Endodermal cell (in vitro differentiated cells): Measurements from ENCODE around the gene TM9SF3. TPM values are rescaled to one million over a fixed set of nuclear protein-coding genes. Genes with fewer than 3 reads are reported as not detected.

Source experiments
- DNase-seq: peaks from one replicate; pipeline ENCODE4 v3.0.0-alpha.2; 2017
- H3K27ac ChIP-seq: 2 replicates; pipeline ENCODE4 v1.5.1; 2013; ENCODE audit warnings: mild to moderate bottlenecking, low read depth, low read length, moderate library complexity
- H3K27me3 ChIP-seq: 2 replicates; pipeline ENCODE4 v1.6.1; 2013; ENCODE audit warnings: mild to moderate bottlenecking, low read length, moderate library complexity; ENCODE audit not compliant: insufficient read depth, control insufficient read depth, poor library complexity, severe bottlenecking
- H3K36me3 ChIP-seq: 2 replicates; pipeline ENCODE4 v1.7.0; 2013; ENCODE audit warnings: mild to moderate bottlenecking, low read length, moderate library complexity; ENCODE audit not compliant: control insufficient read depth, insufficient read depth
- H3K4me1 ChIP-seq: one replicate; pipeline ENCODE4 v1.7.0; 2013; ENCODE audit warnings: low read length; ENCODE audit not compliant: control insufficient read depth, insufficient read depth
- H3K4me3 ChIP-seq: 2 replicates; pipeline ENCODE4 v1.5.1; 2013; ENCODE audit warnings: mild to moderate bottlenecking, low read length, moderate library complexity
- H3K9ac ChIP-seq: 2 replicates; pipeline ENCODE4 v1.6.1; 2013; ENCODE audit warnings: mild to moderate bottlenecking, low read length, moderate library complexity; ENCODE audit not compliant: poor library complexity, severe bottlenecking; ENCODE audit errors: extremely low read depth
- H3K9me3 ChIP-seq: 2 replicates; pipeline ENCODE4 v1.6.1; 2013; ENCODE audit warnings: mild to moderate bottlenecking, low read length, moderate library complexity; ENCODE audit not compliant: control insufficient read depth
- H3K27ac Mint-ChIP-seq: 2 replicates; pipeline ENCODE4 v1.8.0; 2020; ENCODE audit warnings: mixed read lengths
- H3K27me3 Mint-ChIP-seq: 2 replicates; pipeline ENCODE4 v1.8.0; 2021; ENCODE audit warnings: mild to moderate bottlenecking, mixed read lengths; ENCODE audit not compliant: insufficient read depth
- H3K36me3 Mint-ChIP-seq: 2 replicates; pipeline ENCODE4 v1.8.0; 2020; ENCODE audit warnings: low read depth, mixed read lengths
- H3K4me1 Mint-ChIP-seq: 2 replicates; pipeline ENCODE4 v1.8.0; 2020; ENCODE audit warnings: mixed read lengths
- H3K4me3 Mint-ChIP-seq: 2 replicates; pipeline ENCODE4 v1.8.0; 2020; ENCODE audit warnings: mild to moderate bottlenecking, moderate library complexity, mixed read lengths
- H3K9me3 Mint-ChIP-seq: 2 replicates; pipeline ENCODE4 v1.8.0; 2020; ENCODE audit warnings: mild to moderate bottlenecking, mixed read lengths
- CTCF ChIP-seq: fragments of 200-600 bp; sonication (generic); conservative IDR thresholded peaks from 2 replicates; pipeline ENCODE4 v1.5.0; 2021; ENCODE audit warnings: antibody characterized with exemption, mild to moderate bottlenecking
- WGBS, 2 experiments: methylation state at CpG; one replicate each; pipeline versions ENCODE4 v1.1.5 to v1.1.7; 2013; ENCODE audit warnings: missing lambda C conversion rate in 2 of 2, mixed read lengths in 1 of 2; ENCODE audit not compliant: insufficient coverage in 1 of 2, insufficient read length in 1 of 2; 5-methylcytosine and 5-hydroxymethylcytosine counted together
- total RNA-seq, 2 donors: library from RNA; stranded (reverse); fragmentation: NEBNext Ultra II Directional in 1 of 2; extraction: Animal tissue kit (Norgen Biotek cat#: 25700) in 1 of 2; gene quantifications; 2 replicates in 1 of 2; 3 replicates in 1 of 2; pipeline ENCODE4 v1.2.1, GENCODE V29; 2021

The TM9SF3 gene
- total RNA-seq, 2 donors from 2014 or later: 134 to 137 TPM

DNA sequence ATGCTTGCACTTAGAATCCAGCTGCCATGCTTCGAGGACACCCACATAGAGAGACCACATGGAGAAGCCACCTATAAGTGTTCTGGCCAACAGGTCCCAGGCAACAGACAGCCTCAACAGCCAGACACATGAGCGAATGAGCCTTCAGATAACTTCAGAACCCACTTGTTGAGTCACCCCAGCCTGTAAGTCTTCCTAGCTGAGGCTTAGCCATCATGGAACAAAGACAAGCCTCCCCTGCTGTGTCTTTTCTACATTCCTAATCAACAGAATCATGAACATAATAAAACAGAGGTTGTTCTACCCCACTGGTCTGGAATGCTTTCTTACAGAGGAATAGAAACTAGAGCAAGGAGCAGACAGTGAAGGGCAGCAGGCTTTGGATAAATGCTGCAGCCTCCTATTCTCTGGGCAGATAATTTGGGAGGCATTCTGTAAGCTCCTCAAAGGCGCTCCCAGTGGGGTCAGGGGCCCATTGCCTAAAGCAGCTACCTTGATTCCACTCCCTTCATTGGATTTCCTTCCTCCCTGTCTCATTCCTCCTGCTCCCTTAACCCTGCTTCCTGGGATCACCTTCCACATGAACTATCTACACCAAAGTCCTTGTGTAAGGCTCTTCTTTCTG lies 77.7 kb downstream of the TM9SF3 start:
- no peaks in the 10 kb centered on the region for H3K9me3 ChIP-seq
- peaks cover 20% of the 10 kb centered on the region for H3K27me3 ChIP-seq
- Mint-ChIP-seq H3K4me1 (peaks cover 12% of the 10 kb centered on the region), H3K9me3 (no peaks in the 10 kb centered on the region), H3K27ac (no peak overlapping the region), H3K4me3 (no peak overlapping the region), H3K36me3 (no peaks in the 10 kb centered on the region), H3K27me3 (peaks cover 23% of the 10 kb centered on the region)
- H3K36me3 ChIP-seq: no peaks in the 10 kb centered on the region
- DNase-seq: peak; percentile 68
- 68 to 76% methylated on average over 2 to 3 of the region's 3 CpGs for WGBS, 2 experiments
- no peak for TF ChIP-seq CTCF
- peak overlapping the region; percentile 47 for H3K27ac ChIP-seq
- no peak overlapping the region for H3K4me3 ChIP-seq
- H3K9ac ChIP-seq: no peak overlapping the region
- H3K4me1 ChIP-seq: no peaks in the 10 kb centered on the region

GRCh38 chr10:96507044-96507443 lies 79.8 kb downstream of the TM9SF3 start:
- Mint-ChIP-seq H3K9me3 (no peaks in the 10 kb centered on the region), H3K36me3 (no peaks in the 10 kb centered on the region), H3K27me3 (peaks cover 10% of the 10 kb centered on the region), H3K27ac (no peak overlapping the region), H3K4me1 (peaks cover 7% of the 10 kb centered on the region), H3K4me3 (no peak overlapping the region)
- no peak overlapping the region for H3K27ac ChIP-seq
- peaks cover 8% of the 10 kb centered on the region for H3K27me3 ChIP-seq
- H3K36me3 ChIP-seq: no peaks in the 10 kb centered on the region
- H3K9ac ChIP-seq: no peak overlapping the region
- no peak overlapping the region for H3K4me3 ChIP-seq
- H3K4me1 ChIP-seq: no peaks in the 10 kb centered on the region
- H3K9me3 ChIP-seq: no peaks in the 10 kb centered on the region
- TF ChIP-seq CTCF: no peak
- no peak for DNase-seq
- WGBS, 2 experiments: 80 to 84% methylated on average over 1 to 2 of the region's 2 CpGs

DNA sequence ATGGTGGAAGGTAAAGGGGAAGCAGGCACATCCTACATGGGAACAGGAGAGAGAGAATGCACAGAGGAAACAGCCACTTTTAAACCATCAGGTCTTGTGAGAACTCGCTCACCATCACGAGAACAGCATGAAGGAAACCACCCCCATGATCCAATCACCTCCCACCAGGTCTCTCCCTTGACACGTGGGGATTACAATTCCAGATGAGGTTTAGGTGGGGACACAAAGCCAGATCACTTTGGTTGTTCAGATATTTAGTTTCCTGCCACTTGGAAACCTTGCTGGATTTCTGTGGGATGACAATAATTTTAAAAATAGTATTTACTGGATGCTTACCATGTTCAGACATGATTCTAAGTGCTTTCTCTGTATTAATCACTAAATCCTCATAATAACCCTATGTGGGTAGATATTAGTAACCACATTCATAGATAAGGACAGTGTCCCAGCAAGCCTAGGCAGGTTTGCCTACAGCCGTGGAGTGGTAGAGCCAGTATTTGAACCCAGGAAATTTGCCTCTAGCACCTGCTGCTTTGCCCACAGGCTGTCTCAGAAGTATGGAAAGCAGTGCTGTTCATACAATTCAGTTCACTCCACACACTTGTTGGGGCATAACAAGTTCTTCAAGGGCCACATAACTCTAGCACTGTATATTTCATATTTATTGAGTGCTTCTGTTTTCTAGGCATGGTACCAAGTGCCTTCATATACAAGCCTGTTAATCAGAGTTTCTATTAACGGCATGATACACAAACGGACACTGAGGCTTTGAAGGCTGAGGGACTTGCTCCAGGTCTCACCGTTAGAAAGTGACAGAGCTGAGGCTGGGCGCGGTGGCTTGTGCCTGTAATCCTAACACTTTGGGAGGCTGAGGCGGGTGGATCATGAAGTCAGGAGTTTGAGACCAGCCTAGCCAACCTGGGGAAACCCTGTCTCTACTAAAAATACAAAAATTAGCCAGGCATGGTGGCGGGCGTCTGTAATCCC lies 81.4 kb downstream of the TM9SF3 start:
- H3K4me1 Mint-ChIP-seq: peaks cover 6% of the 10 kb centered on the region
- Histone ChIP-seq H3K4me1 (no peaks in the 10 kb centered on the region), H3K9me3 (no peaks in the 10 kb centered on the region), H3K36me3 (no peaks in the 10 kb centered on the region), H3K4me3 (no peak overlapping the region), H3K27ac (no peak overlapping the region), H3K27me3 (no peaks in the 10 kb centered on the region), H3K9ac (no peak overlapping the region)
- TF ChIP-seq CTCF: no peak
- DNase-seq: no peak
- no peaks in the 10 kb centered on the region for H3K9me3 Mint-ChIP-seq
- no peaks in the 10 kb centered on the region for H3K27me3 Mint-ChIP-seq
- no peaks in the 10 kb centered on the region for H3K36me3 Mint-ChIP-seq
- no peak overlapping the region for H3K27ac Mint-ChIP-seq
- 87 to 88% methylated on average over 10 to 12 of the region's 12 CpGs for WGBS, 2 experiments
- no peak overlapping the region for H3K4me3 Mint-ChIP-seq
